CMK (cell line): ENCODE results near the gene CYB5B.
"Not testable (repeated sequence)": the region's sequence is repeated elsewhere in the genome, so short reads cannot be mapped to it uniquely, and the experiment has no call there.

Source experiments
- DNase-seq: peaks from one replicate; pipeline ENCODE4 v3.0.0-alpha.2; 2010; ENCODE audit warnings: low read depth

CYB5B gene

DNA sequence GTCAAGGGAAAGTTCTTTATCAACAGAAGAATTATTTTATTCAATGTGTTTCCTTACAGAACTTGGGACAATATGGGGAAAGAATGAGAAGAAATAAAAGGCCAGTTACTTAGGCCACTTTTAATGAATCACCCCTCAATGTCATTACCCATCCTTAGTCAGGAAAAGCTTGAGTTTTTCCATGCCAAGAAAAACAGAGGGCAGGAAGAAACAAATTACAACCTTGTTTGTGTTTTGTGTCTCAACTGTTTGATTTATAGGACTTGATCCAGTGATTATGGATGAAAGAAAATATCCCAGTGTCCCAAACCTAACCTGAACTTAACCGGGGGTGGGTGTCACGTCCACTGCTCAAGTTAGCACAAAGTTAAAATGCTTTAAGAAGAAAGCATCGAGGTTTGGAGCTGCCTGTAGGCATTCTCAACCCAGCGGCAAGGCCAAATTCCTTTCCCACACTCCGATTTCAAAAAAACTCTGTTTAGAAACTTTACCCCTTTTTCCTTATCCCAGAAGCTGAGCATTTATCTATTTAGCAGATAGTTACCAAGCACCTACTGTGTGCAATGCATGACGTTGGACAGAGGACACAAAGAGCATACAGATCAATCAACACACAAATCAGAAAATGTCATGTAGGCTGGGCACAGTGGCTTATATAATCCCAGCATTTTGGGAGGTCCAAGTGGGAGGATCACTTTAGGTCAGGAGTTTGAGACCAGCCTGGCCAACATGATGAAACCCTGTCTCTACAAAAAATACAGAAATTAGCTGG, 14.0 kb upstream of the CYB5B start:
- no peak for DNase-seq

DNA sequence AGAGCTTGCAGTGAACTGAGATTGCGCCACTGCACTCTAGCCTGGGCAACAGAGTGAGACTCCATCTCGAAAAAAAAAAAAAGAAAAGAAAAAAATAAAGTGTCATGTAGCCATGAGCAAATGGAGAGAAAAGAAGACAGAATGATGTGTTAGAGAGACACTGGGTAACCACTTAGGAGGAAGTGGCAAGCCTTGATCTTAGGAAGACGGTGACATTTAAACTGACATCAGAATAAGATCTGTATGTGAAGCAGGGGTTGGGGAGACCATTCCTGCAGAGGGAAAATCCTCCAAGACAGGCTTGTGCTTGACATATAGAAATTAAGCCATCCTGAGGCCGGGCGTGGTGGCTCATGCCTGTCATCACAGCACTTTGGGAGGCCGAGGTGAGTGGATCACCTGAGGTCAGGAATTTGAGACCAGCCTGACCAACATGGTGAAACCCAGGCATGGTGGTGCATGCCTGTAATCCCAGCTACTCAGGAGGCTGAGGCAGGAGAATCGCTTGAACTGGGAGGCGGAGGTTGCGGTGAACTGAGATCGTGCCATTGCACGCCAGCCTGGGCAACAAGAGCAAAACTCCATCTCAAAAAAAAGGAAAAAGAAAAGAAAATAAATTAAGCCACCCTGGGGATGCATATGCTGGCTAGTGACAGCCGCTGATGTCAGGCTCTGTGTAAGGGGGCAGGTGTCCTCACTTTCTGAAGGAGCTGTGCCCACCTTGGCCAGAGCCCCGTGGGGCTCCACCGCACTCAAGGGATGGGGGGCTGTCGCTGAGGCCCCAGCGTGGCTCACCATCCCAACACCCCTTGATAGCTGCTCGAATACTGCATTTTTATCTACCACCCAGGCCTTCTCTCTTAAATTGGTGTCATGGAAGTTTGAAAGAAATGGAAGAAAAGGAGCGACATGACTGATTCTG, 13.1 kb upstream of the CYB5B start:
- no peak for DNase-seq

GRCh38 chr16:69412287-69412686, 12.1 kb upstream of the CYB5B start:
- no peak for DNase-seq

DNA sequence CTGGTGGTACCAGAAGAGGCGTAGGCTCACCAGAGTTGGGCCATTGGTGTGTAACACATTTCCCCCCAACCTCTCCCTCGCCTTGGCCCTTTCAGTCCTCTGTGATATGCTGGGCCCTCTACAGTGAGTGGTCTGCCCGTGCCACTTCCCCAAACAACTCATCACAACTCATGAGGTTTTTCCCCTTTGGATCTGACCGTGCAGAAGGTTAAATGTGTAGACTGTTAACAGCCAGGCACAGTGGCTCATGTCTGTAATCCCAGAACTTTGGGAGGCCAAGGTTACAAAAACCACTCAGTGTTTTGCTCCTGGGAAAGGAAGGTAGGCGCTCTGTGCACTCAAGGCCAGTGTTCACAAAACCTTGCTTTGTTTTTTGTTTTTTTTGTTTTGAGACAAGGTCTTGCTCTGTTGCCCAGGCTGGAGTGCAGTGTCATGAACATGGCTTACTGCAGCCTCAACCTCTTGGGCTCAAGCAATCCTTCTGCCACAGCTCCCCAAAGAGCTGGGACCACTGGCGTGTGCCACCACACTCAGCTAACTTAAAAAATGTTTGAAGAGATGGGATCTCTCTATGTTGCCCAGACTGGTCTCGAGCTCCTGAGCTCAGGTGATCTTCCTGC, 11.3 kb upstream of the CYB5B start:
- no peak for DNase-seq

DNA sequence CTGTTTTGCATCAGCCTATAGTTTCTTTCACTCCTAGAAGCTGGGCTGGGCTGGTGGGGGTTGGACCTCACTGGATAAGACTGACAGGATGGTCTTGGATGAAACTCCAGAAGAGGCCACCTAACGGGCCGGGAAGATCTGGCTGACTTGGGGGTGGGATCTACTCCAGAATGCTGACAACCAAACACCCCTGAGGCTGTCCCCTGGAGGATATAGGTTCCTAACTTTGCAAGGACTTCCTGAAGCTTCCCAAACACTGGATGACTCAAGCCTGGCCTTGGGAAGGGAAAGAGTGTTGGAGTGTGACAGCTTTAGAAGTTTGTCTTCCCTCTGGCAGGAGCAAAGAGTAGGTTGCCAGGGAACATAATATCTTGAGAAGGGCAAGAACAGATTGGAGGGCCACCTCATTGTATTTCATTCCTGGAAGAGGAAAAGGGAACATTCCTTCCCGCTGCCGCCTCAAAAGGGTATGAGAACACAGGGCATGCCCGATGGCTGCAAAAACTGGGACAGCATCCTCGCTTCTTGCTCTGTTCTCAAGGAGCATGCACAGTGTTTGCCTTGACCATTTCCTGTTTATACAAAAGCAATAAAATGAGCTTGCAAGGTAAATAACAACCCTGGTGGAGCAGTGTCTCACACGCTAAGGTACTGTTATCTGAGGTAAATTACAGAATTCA, 6.8 kb upstream of the CYB5B start:
- no peak for DNase-seq

GRCh38 chr16:69419956-69420355, 4.5 kb upstream of the CYB5B start:
- DNase-seq: no peak

DNA sequence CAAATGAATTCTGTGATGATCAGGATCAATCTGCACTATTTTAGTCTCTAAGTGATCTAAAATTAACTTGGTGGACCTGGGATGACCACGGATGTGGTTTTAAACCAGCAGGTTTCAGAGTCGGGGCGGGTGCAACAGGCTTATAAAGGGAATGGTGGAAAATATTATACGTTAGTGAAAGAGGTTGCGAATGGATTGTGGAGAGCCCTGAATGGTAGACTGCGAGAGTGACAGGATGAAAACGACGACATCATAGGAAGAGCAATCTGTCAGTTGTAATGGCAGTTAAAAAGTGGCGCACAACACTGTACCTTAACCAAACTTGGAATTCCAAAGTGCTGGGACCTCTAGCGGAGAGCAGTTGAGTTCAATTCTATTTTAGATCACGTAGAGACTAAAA, 1.2 kb upstream of the CYB5B start:
- no peak for DNase-seq

DNA sequence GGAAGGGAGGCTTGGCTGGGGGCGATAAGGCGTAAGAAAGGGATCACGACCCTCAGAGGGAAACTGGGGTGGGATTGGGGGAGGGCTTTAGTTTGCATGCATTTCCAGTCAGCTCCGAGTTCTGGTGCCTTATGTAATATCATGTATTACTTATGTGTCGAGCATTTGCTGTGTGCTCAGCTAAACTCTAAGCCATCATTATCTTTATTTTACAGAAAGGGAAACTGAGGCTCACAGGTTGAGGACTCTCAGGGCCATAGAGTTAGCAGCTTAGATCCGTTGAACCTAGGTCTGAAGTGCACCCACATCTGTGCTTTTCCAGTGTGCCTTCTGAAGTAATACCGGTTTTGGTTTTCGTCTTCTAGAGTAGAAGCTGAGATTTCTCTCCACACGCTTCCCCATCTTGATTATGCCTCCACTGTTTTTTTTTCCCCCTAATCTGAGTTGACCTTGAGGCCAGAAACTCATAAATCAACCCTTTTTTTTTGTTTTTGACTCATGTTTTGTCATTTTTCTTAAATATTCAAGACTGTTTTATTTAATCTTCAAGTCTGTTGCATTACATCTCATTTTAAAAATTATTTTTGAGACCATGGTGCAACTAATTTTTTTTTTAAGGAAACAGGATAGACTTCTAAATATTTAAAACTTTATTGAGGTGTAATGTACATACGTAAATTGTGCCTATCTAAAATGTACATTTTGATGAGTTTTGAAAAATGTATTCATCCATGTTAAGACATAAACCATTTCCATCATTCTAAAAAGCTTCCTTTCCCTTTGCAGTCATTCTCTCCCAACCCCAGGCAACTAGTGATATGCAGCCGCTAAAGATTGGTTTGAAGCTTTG, 741 bp downstream of the CYB5B start:
- DNase-seq: no peak

- no peak for DNase-seq
These were observed 4.2 kb downstream of the CYB5B start for GRCh38 chr16:69428652-69429051.

GRCh38 chr16:69429058-69429640, 4.7 kb downstream of the CYB5B start:
- not testable (repeated sequence) for DNase-seq

DNA sequence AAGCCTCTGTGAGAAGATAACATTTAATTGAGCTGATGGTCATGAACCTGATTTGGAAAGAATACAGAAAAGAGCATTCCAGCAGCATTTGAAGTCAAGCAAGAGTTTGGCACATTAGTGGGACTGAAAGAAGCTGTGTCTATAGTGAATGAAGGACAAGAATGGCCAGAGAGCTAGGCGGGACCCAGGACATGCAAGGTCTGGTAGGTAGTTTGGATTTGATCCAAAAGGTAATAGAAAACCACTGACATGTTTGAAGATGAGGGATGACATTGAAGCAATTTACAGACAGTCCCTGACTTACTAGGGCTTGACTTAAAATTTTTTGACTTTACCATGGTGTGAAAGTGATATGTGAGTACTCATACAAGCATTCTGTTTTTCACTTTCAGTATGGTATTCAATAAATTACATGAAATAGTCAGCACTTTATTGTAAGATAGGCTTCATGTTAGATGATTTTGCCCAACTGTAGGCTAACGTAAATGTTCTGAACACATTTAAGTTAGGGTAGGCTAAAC, 7.6 kb downstream of the CYB5B start:
- no peak for DNase-seq

DNA sequence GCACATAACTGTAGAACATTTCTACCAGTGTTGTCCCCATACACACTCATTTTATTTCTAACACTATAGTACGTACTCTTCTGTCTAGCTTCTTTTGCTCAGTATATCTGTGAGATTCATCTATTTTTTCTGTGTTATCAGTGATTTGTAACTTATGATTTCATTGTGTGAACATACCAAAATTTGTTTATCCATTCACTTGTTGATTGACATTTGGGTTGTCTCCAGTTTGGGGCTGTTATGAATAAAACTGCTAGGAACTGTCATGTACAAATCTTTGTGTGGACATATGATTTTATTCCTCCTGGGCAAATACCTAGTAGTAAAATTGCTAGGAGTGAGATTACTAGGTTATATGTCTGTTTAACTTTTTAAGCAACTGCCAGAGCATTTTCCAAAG, 9.6 kb downstream of the CYB5B start:
- no peak for DNase-seq

DNA sequence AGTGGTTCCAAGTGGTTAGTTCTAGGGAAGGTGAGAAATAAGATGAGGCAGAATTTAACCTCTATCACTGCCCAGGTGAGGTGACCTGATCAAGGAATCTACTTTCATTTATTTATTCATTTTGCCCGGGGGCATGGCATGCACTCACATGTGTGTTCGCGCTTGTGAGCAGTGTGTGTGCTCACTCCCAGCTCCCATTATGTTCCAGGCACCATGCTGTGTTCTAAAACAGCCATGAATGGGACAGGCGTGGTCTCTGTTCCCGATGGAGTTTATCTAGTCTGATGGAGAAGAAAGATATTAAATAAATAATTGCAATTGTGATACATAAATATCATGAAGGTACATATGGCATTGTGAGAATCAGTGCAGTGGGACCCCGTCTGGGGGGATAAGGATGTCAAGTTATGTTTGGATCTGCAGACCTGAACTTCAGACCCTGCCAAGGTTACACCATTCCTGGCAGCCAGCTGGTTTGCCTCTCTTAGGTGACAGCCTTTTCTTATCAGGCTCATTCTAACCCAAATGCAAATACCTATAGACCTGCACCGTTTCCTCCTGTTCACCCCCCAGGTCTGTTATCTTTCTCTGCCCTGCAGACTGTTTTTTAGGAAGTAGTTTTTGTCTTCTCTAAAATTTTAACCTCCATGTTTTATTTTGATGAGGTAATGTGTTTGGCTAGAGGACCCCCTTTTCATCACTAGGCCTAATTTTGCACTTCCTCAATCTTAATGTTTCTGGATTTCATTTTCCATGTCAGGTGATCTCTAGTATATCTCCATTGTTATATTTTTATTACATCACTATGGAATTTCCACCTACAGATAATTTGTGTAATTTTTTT, 11.8 kb downstream of the CYB5B start:
- no peak for DNase-seq

DNA sequence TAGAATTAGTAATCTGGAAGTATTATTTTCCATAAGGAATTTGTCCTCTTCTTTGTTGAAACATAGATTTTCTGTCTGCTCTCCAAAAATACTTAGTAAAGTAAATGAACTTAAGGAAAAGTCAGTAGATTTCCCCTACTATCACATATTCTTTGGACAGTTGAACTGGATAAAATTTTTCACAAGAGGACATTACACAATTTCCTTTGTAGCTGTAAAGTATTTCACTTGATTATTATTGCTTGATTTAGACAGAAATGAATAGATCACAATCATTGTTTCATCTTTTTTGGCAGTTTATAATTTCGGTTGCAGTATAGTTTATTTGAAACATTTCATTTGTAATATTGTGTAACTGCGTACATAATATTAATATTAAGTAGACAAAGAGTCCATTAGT, 12.5 kb downstream of the CYB5B start:
- DNase-seq: no peak

GRCh38 chr16:69438465-69438864, 14.0 kb downstream of the CYB5B start:
- DNase-seq: no peak

DNA sequence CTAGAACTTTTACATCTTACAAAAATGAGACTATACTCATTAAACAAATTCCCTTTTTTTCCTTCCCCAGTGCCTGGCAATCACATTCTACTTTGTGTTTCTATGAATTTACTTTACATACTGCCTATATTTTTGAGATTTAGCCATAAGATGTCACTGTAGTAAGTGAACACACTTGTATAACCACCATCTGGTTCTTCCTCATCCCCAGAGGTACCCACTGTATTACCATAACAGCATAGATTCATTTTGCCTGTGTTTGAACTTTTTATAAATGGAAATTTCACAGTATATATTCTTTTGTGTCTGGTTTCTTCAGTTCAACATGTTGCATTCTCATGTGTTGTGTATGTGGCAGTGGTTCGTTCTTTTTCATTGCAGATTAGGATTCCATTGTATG, 15.8 kb downstream of the CYB5B start:
- DNase-seq: no peak

DNA sequence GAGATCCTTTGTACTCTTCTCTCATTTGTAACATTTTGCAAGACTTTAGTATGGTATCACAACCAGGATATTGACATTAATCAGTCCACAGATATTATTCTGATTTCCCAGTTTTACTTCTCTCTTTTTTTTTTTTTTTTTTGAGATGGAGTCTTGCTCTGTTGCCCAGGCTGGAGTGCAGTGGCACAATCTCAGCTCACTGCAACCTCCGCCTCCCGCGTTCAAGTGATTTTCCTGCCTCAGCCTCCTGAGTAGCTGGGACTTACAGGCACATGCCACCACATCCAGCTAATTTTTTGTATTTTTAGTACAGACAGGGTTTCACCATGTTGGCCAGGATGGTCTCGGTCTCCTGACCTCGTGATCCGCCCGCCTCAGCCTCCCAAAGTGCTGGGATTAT, 16.6 kb downstream of the CYB5B start:
- not testable (repeated sequence) for DNase-seq

DNA sequence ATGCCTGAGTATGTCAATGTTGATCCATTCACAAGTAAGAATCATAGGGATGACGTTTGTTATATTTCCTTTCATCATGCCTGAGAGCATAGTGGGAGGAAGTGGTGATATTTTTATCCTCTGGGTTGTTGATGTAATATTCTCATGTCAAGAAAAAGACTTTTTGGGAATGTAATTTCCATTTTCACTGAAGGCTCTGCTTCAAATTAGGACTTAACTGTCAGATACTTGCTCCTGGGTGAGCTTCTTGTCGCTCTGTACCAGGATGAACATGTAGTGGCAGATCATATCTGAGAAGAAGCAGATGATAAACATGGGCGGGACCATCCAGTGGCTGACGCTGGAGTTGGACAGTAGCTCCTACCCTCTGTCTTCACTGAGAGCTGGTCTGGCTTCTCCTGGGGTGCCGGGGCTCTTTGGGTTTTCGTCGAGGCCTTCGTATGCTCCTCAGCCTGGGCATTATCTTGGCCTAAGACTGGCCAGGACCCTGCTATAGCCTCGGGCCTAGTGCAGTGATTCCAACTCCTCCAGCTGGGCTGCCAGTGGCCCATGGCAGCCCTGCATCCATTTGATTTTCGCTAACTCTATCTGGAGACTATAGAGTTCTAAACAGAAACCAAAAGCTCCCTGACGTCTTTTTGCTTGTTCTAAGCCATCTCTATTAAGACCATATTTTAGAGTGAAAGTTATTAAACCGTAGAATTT, 19.7 kb downstream of the CYB5B start:
- no peak for DNase-seq

- no peak for DNase-seq
These were observed 20.6 kb downstream of the CYB5B start for GRCh38 chr16:69444873-69445517.
